Measurements from ENCODE around the gene CCDC14. TPM values are rescaled to one million over a fixed set of nuclear protein-coding genes. Genes with fewer than 3 reads are reported as not detected.
"Not testable (repeated sequence)": the region's sequence is repeated elsewhere in the genome, so short reads cannot be mapped to it uniquely, and the experiment has no call there.

Gene CCDC14
- total RNA-seq (ENCODE audit: insufficient read depth, low replicate concordance), result 139 TPM

GRCh38 chr3:123960781-123961507 lies at the start of gene CCDC14:
CCDC14 (minus strand) TSS chr3:123961229; CDS start chr3:123961173, 56 bp downstream.
- DNase-seq (ENCODE audit: low spot score), result peak; percentile 97

GRCh38 chr3:124008321-124008720 lies 47.3 kb upstream of the CCDC14 start:
- not testable (repeated sequence) for DNase-seq (ENCODE audit: low spot score)

GRCh38 chr3:124007186-124007585 lies 46.2 kb upstream of the CCDC14 start:
- DNase-seq (ENCODE audit: low spot score), result no peak

GRCh38 chr3:124002405-124003079 lies 41.5 kb upstream of the CCDC14 start:
- not testable (repeated sequence) for DNase-seq (ENCODE audit: low spot score)

GRCh38 chr3:124001366-124001765 lies 40.3 kb upstream of the CCDC14 start:
- not testable (repeated sequence) for DNase-seq (ENCODE audit: low spot score)

- DNase-seq (ENCODE audit: low spot score), result no peak
Measured at GRCh38 chr3:123997543-123997942, 36.5 kb upstream of the CCDC14 start.

GRCh38 chr3:123993818-123994217 lies 32.8 kb upstream of the CCDC14 start:
- DNase-seq (ENCODE audit: low spot score), result no peak

- not testable (repeated sequence) for DNase-seq (ENCODE audit: low spot score)
Measured at GRCh38 chr3:123991730-123992588, 30.9 kb upstream of the CCDC14 start, which contains the start of gene ROPN1. ROPN1 (minus strand) TSS chr3:123992124; CDS start chr3:123980481, 11,643 bp downstream.

- DNase-seq (ENCODE audit: low spot score), result no peak
Measured at GRCh38 chr3:123986427-123986826, 25.4 kb upstream of the CCDC14 start.

GRCh38 chr3:123984957-123985356 lies 23.9 kb upstream of the CCDC14 start:
- DNase-seq (ENCODE audit: low spot score), result no peak

- no peak for DNase-seq (ENCODE audit: low spot score)
Measured at GRCh38 chr3:123984350-123984749, 23.3 kb upstream of the CCDC14 start.

GRCh38 chr3:123981317-123981716 lies 20.3 kb upstream of the CCDC14 start:
- DNase-seq (ENCODE audit: low spot score), result not testable (repeated sequence)

GRCh38 chr3:123980539-123980938 lies 19.5 kb upstream of the CCDC14 start:
- DNase-seq (ENCODE audit: low spot score), result no peak

GRCh38 chr3:123979525-123980501 lies 18.8 kb upstream of the CCDC14 start:
- DNase-seq (ENCODE audit: low spot score), result peak; percentile 32

- not testable (repeated sequence) for DNase-seq (ENCODE audit: low spot score)
Measured at GRCh38 chr3:123976904-123977303, 15.9 kb upstream of the CCDC14 start.

- peak; percentile 38 for DNase-seq (ENCODE audit: low spot score)
Measured at GRCh38 chr3:123976181-123976898, 15.3 kb upstream of the CCDC14 start.

- DNase-seq (ENCODE audit: low spot score), result not testable (repeated sequence)
Measured at GRCh38 chr3:123975030-123975429, 14.0 kb upstream of the CCDC14 start.

GRCh38 chr3:123971406-123971805 lies 10.4 kb upstream of the CCDC14 start:
- no peak for DNase-seq (ENCODE audit: low spot score)

- DNase-seq (ENCODE audit: low spot score), result not testable (repeated sequence)
Measured at GRCh38 chr3:123967260-123967659, 6.2 kb upstream of the CCDC14 start.

GRCh38 chr3:123966799-123967198 lies 5.8 kb upstream of the CCDC14 start:
- not testable (repeated sequence) for DNase-seq (ENCODE audit: low spot score)
